ENCODE data around the gene GRIN2A.

Gene GRIN2A

GRCh38 chr16:9818702-9819101, 363.5 kb downstream of the GRIN2A start:
- Histone ChIP-seq H3K79me1 (replicated peaks; ENCODE audit: low read length, poor library complexity, severe bottlenecking) (no peaks in the 10 kb centered on the region), H3K4me3 (ENCODE audit: insufficient read depth in 1 of 2, low read depth in 1 of 2, low read length in 2 of 2) (no peak overlapping the region), H3K9ac (ENCODE audit: low read length) (no peak overlapping the region), H4K91ac (ENCODE audit: low read length) (no peak overlapping the region), H3K18ac (ENCODE audit: low read depth in 1 of 2, low read length in 2 of 2) (no peak overlapping the region), H3K36me3 (ENCODE audit: control insufficient read depth in 1 of 2, insufficient read depth in 2 of 2, low read depth in 1 of 2, low read length in 2 of 2) (peaks cover 0 to 5% of the 10 kb centered on the region in 2 experiments), H2BK12ac (ENCODE audit: low read length in 2 of 2) (no peak overlapping the region), H3K23ac (ENCODE audit: low read length in 2 of 2) (no peak overlapping the region), H3K4me2 (ENCODE audit: low read length, poor library complexity, severe bottlenecking) (no peak overlapping the region), H3K14ac (ENCODE audit: low read length in 2 of 2) (no peak overlapping the region), H3K27me3 (ENCODE audit: control insufficient read depth in 1 of 2, insufficient read depth in 1 of 2, low read length in 2 of 2) (no peaks in the 10 kb centered on the region), H3K4me1 (ENCODE audit: control insufficient read depth, insufficient read depth, low read depth, low read length) (no peaks in the 10 kb centered on the region), H3K9me3 (ENCODE audit: control insufficient read depth, low read length) (no peaks in the 10 kb centered on the region), H2BK120ac (ENCODE audit: low read depth, low read length) (no peak overlapping the region), H2BK15ac (ENCODE audit: low read depth, poor library complexity, severe bottlenecking) (no peak overlapping the region), H4K8ac (ENCODE audit: low read length) (no peak overlapping the region), H2AFZ (ENCODE audit: low read depth, low read length) (no peak overlapping the region), H2BK5ac (ENCODE audit: low read depth, low read length, poor library complexity, severe bottlenecking) (no peak overlapping the region), H2AK5ac (ENCODE audit: low read length, severe bottlenecking) (no peak overlapping the region), H3K4ac (ENCODE audit: low read depth in 1 of 2, low read length in 2 of 2) (no peak overlapping the region), H3K27ac (ENCODE audit: low read length, poor library complexity, severe bottlenecking) (no peak overlapping the region)
- DNase-seq = no peak
- 83% methylated on average over 1 of the region's 1 CpG for WGBS

GRCh38 chr16:9817586-9817985, 364.6 kb downstream of the GRIN2A start:
- no peak overlapping the region for H3K4ac ChIP-seq (ENCODE audit: low read depth in 1 of 2, low read length in 2 of 2)
- no peak overlapping the region for H2BK120ac ChIP-seq (ENCODE audit: low read depth, low read length)
- no peak overlapping the region for H3K27ac ChIP-seq (ENCODE audit: low read length, poor library complexity, severe bottlenecking)
- no peak overlapping the region for H3K4me2 ChIP-seq (ENCODE audit: low read length, poor library complexity, severe bottlenecking)
- no peak overlapping the region for H3K14ac ChIP-seq (ENCODE audit: low read length in 2 of 2)
- H3K79me1 ChIP-seq (replicated peaks; ENCODE audit: low read length, poor library complexity, severe bottlenecking) = no peaks in the 10 kb centered on the region
- H3K9me3 ChIP-seq (ENCODE audit: control insufficient read depth, low read length) = no peaks in the 10 kb centered on the region
- WGBS = 38% methylated on average over 4 of the region's 4 CpGs
- H3K9ac ChIP-seq (ENCODE audit: low read length) = no peak overlapping the region
- peaks cover 0 to 5% of the 10 kb centered on the region in 2 experiments for H3K36me3 ChIP-seq (ENCODE audit: control insufficient read depth in 1 of 2, insufficient read depth in 2 of 2, low read depth in 1 of 2, low read length in 2 of 2)
- no peak overlapping the region for H2BK12ac ChIP-seq (ENCODE audit: low read length in 2 of 2)
- H4K8ac ChIP-seq (ENCODE audit: low read length) = no peak overlapping the region
- H3K4me3 ChIP-seq (ENCODE audit: insufficient read depth in 1 of 2, low read depth in 1 of 2, low read length in 2 of 2) = no peak overlapping the region
- no peaks in the 10 kb centered on the region for H3K4me1 ChIP-seq (ENCODE audit: control insufficient read depth, insufficient read depth, low read depth, low read length)
- no peak overlapping the region for H2BK15ac ChIP-seq (ENCODE audit: low read depth, poor library complexity, severe bottlenecking)
- no peak overlapping the region for H2AK5ac ChIP-seq (ENCODE audit: low read length, severe bottlenecking)
- no peak overlapping the region for H2BK5ac ChIP-seq (ENCODE audit: low read depth, low read length, poor library complexity, severe bottlenecking)
- H4K91ac ChIP-seq (ENCODE audit: low read length) = no peak overlapping the region
- no peak overlapping the region for H2AFZ ChIP-seq (ENCODE audit: low read depth, low read length)
- DNase-seq = no peak
- no peak overlapping the region for H3K23ac ChIP-seq (ENCODE audit: low read length in 2 of 2)
- H3K18ac ChIP-seq (ENCODE audit: low read depth in 1 of 2, low read length in 2 of 2) = no peak overlapping the region
- no peaks in the 10 kb centered on the region for H3K27me3 ChIP-seq (ENCODE audit: control insufficient read depth in 1 of 2, insufficient read depth in 1 of 2, low read length in 2 of 2)

- H3K4ac ChIP-seq (ENCODE audit: low read depth in 1 of 2, low read length in 2 of 2) = no peak overlapping the region
- H3K4me1 ChIP-seq (ENCODE audit: control insufficient read depth, insufficient read depth, low read depth, low read length) = no peaks in the 10 kb centered on the region
- H4K91ac ChIP-seq (ENCODE audit: low read length) = no peak overlapping the region
- WGBS = 49% methylated on average over 2 of the region's 2 CpGs
- no peak overlapping the region for H3K9ac ChIP-seq (ENCODE audit: low read length)
- no peak overlapping the region for H4K8ac ChIP-seq (ENCODE audit: low read length)
- H2AFZ ChIP-seq (ENCODE audit: low read depth, low read length) = no peak overlapping the region
- H2BK12ac ChIP-seq (ENCODE audit: low read length in 2 of 2) = no peak overlapping the region
- H3K27me3 ChIP-seq (ENCODE audit: control insufficient read depth in 1 of 2, insufficient read depth in 1 of 2, low read length in 2 of 2) = no peaks in the 10 kb centered on the region
- no peak overlapping the region for H2BK5ac ChIP-seq (ENCODE audit: low read depth, low read length, poor library complexity, severe bottlenecking)
- no peak overlapping the region for H3K18ac ChIP-seq (ENCODE audit: low read depth in 1 of 2, low read length in 2 of 2)
- no peak overlapping the region for H3K4me3 ChIP-seq (ENCODE audit: insufficient read depth in 1 of 2, low read depth in 1 of 2, low read length in 2 of 2)
- no peak overlapping the region for H3K23ac ChIP-seq (ENCODE audit: low read length in 2 of 2)
- no peaks in the 10 kb centered on the region for H3K79me1 ChIP-seq (replicated peaks; ENCODE audit: low read length, poor library complexity, severe bottlenecking)
- H3K9me3 ChIP-seq (ENCODE audit: control insufficient read depth, low read length) = no peaks in the 10 kb centered on the region
- no peak for DNase-seq
- H2AK5ac ChIP-seq (ENCODE audit: low read length, severe bottlenecking) = no peak overlapping the region
- no peak overlapping the region for H2BK15ac ChIP-seq (ENCODE audit: low read depth, poor library complexity, severe bottlenecking)
- H3K4me2 ChIP-seq (ENCODE audit: low read length, poor library complexity, severe bottlenecking) = no peak overlapping the region
- H3K14ac ChIP-seq (ENCODE audit: low read length in 2 of 2) = no peak overlapping the region
- H3K27ac ChIP-seq (ENCODE audit: low read length, poor library complexity, severe bottlenecking) = no peak overlapping the region
- H3K36me3 ChIP-seq (ENCODE audit: control insufficient read depth in 1 of 2, insufficient read depth in 2 of 2, low read depth in 1 of 2, low read length in 2 of 2) = no peaks in the 10 kb centered on the region
- no peak overlapping the region for H2BK120ac ChIP-seq (ENCODE audit: low read depth, low read length)
Observed at GRCh38 chr16:9816644-9817043, 365.6 kb downstream of the GRIN2A start.

- Histone ChIP-seq H3K14ac (ENCODE audit: low read length in 2 of 2) (no peak overlapping the region), H3K18ac (ENCODE audit: low read depth in 1 of 2, low read length in 2 of 2) (no peak overlapping the region), H3K9ac (ENCODE audit: low read length) (no peak overlapping the region), H2AFZ (ENCODE audit: low read depth, low read length) (no peak overlapping the region), H3K4me3 (ENCODE audit: insufficient read depth in 1 of 2, low read depth in 1 of 2, low read length in 2 of 2) (no peak overlapping the region), H2AK5ac (ENCODE audit: low read length, severe bottlenecking) (no peak overlapping the region), H3K79me1 (replicated peaks; ENCODE audit: low read length, poor library complexity, severe bottlenecking) (no peaks in the 10 kb centered on the region), H3K9me3 (ENCODE audit: control insufficient read depth, low read length) (no peaks in the 10 kb centered on the region), H4K91ac (ENCODE audit: low read length) (no peak overlapping the region), H2BK12ac (ENCODE audit: low read length in 2 of 2) (no peak overlapping the region), H2BK15ac (ENCODE audit: low read depth, poor library complexity, severe bottlenecking) (no peak overlapping the region), H3K4me2 (ENCODE audit: low read length, poor library complexity, severe bottlenecking) (no peak overlapping the region), H3K36me3 (ENCODE audit: control insufficient read depth in 1 of 2, insufficient read depth in 2 of 2, low read depth in 1 of 2, low read length in 2 of 2) (peaks cover 0 to 8% of the 10 kb centered on the region in 2 experiments), H4K8ac (ENCODE audit: low read length) (no peak overlapping the region), H2BK120ac (ENCODE audit: low read depth, low read length) (no peak overlapping the region), H3K4ac (ENCODE audit: low read depth in 1 of 2, low read length in 2 of 2) (no peak overlapping the region), H3K23ac (ENCODE audit: low read length in 2 of 2) (no peak overlapping the region), H3K27ac (ENCODE audit: low read length, poor library complexity, severe bottlenecking) (no peak overlapping the region), H2BK5ac (ENCODE audit: low read depth, low read length, poor library complexity, severe bottlenecking) (no peak overlapping the region), H3K27me3 (ENCODE audit: control insufficient read depth in 1 of 2, insufficient read depth in 1 of 2, low read length in 2 of 2) (no peaks in the 10 kb centered on the region), H3K4me1 (ENCODE audit: control insufficient read depth, insufficient read depth, low read depth, low read length) (no peaks in the 10 kb centered on the region)
- 95% methylated on average over 3 of the region's 4 CpGs for WGBS
- no peak for DNase-seq
Observed at GRCh38 chr16:9813665-9814064, 368.6 kb downstream of the GRIN2A start.
